NT2/D1 (cell line): ENCODE data around the gene AK9.

ENCODE experiments used
- YY1 ChIP-seq: IDR thresholded peaks from 2 replicates; pipeline ENCODE4 v1.6.1; 2011; ENCODE audit not compliant: insufficient read length, insufficient read depth
- ZNF274 ChIP-seq: IDR thresholded peaks from 2 replicates; pipeline ENCODE4 v1.6.1; 2011; ENCODE audit warnings: mild to moderate bottlenecking, low read depth, low read length

DNA sequence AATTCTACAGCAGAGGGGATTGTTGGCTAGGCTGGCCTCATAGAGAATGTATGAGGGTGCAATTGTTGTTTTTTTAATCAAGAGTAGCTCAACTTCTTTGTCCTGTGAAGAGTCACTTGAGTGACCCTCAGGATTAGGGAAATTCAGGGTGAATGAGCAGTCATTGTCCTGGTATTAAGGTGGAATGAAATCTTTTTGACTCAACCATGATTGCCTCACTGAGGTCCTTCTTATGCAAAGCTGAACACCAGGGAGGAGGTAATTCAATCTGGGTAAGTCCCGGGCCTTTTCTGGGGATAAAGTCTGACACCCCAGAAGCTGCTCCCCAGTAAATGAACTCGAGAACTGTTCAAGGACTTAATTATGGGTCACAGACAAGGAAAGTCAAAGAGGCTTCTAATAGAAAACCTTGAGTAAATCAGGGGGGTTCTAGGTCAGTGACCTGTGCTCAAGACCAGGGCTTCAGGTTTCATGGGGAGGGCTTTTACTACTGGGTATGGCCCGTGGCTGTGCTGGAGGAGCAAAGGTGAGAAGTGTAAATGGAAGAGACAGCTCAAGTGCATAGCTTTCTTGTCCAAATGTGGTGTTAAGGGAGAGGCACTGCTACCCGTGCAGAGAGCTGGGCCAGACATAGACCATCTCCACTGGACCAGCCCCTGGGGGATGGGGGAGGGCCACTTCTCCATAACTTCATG is 182.7 kb downstream of the AK9 start:
- TF ChIP-seq YY1 (no peak), ZNF274 (no peak)
